Choroid plexus epithelial cell (primary cell): Measurements from ENCODE around the gene BACE2.
"Not testable (repeated sequence)": the region's sequence is repeated elsewhere in the genome, so short reads cannot be mapped to it uniquely, and the experiment has no call there.

Experiments used
- DNase-seq: peaks from one replicate; pipeline ENCODE4 v3.0.0-alpha.2; 2010; ENCODE audit warnings: low read depth
- H3K4me3 ChIP-seq: 2 replicates; pipeline ENCODE4 v1.5.1; 2011; ENCODE audit warnings: low read depth, mild to moderate bottlenecking, control low read depth, low read length, moderate library complexity
- CTCF ChIP-seq: conservative IDR thresholded peaks from 2 replicates; pipeline ENCODE4 v1.5.1; 2011; ENCODE audit warnings: low read depth, mild to moderate bottlenecking, control low read depth, inconsistent platforms, low read length, moderate library complexity

BACE2 gene

DNA sequence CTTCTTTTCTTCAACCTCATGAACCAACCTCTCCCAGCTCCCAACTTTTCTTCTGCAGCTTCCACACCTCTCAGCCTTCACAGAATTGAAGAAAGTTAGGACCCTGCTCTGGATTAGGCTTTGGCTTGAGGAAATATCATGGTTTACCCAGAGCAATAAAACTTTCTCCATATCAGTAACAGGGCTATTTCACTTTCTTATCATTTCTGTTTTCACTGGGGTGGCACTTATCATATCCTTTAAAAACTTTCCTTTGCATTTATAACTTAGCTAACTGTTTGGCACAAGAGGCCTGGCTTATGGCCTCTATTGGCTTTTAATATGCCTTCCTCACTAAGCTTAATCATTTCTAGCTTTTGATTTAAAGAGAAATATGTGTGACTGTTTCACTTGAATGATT is 139.3 kb downstream of the BACE2 start:
- no peak for TF ChIP-seq CTCF
- H3K4me3 ChIP-seq: no peak overlapping the region
- no peak for DNase-seq

GRCh38 chr21:41313285-41314164 is 145.6 kb downstream of the BACE2 start:
- not testable (repeated sequence) for DNase-seq

GRCh38 chr21:41315726-41316125 is 147.8 kb downstream of the BACE2 start:
- no peak for TF ChIP-seq CTCF
- DNase-seq: no peak
- H3K4me3 ChIP-seq: no peak overlapping the region

More at GRCh38 chr21:41313285-41314164, 145.6 kb downstream of the BACE2 start:
- H3K4me3 ChIP-seq: not testable (repeated sequence)

GRCh38 chr21:41316200-41317062 is 148.5 kb downstream of the BACE2 start, which contains the start of gene FAM3B:
Gene FAM3B (plus strand): TSS chr21:41316801. CDS start chr21:41316880, 79 bp downstream.
- no peak for DNase-seq
- H3K4me3 ChIP-seq: no peak within 1 kb of the TSS
- no peak for TF ChIP-seq CTCF

DNA sequence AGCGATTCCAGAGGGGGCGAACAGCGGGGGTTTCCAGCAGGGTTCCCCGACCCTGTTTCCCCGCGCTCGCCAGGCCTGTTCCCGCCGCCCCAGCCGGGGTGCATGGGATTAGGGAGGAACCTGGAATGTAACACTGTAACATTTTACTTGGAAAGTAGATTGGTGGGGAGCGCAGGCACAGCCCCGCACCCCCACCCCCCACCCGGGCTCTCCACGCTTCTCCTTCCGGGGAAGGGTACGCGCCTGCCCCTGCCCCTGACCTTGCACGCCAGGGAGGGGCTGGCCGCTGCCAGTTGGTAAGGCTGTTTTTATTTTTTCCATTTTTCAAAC is 149.1 kb downstream of the BACE2 start:
- TF ChIP-seq CTCF: no peak
- no peak for DNase-seq
- no peak overlapping the region for H3K4me3 ChIP-seq

GRCh38 chr21:41317458-41317857 is 149.5 kb downstream of the BACE2 start:
- H3K4me3 ChIP-seq: no peak overlapping the region
- DNase-seq: no peak
- no peak for TF ChIP-seq CTCF

GRCh38 chr21:41318218-41318617 is 150.3 kb downstream of the BACE2 start:
- TF ChIP-seq CTCF: no peak
- no peak for DNase-seq
- H3K4me3 ChIP-seq: no peak overlapping the region
